H9 (cell line): ENCODE results near the gene AFF1. TPM values are rescaled to one million over a fixed set of nuclear protein-coding genes. Genes with fewer than 3 reads are reported as not detected.

ENCODE experiments used
- DNase-seq: peaks from one replicate; pipeline ENCODE4 v3.0.0-alpha.2; 2017
- H2AFZ ChIP-seq: one replicate; pipeline ENCODE4 v1.6.1; 2013; ENCODE audit warnings: mild to moderate bottlenecking, low read length, control low read depth, moderate library complexity
- H2AK5ac ChIP-seq: 2 replicates; pipeline ENCODE4 v1.6.1; 2013; ENCODE audit warnings: low read length, control low read depth, mixed read lengths; ENCODE audit not compliant: insufficient read length
- H2BK120ac ChIP-seq: one replicate; pipeline ENCODE4 v1.6.1; 2013; ENCODE audit warnings: low read depth, mild to moderate bottlenecking, low read length, control low read depth, inconsistent platforms; ENCODE audit not compliant: poor library complexity, severe bottlenecking
- H2BK12ac ChIP-seq: 2 replicates; pipeline ENCODE4 v1.6.1; 2013; ENCODE audit warnings: low read length, control low read depth, mixed read lengths, low read depth; ENCODE audit not compliant: insufficient read length
- H2BK15ac ChIP-seq: 2 replicates; pipeline ENCODE4 v1.6.1; 2013; ENCODE audit warnings: low read depth, low read length, control low read depth
- H2BK20ac ChIP-seq: one replicate; pipeline ENCODE4 v1.6.1; 2013; ENCODE audit warnings: low read depth, mild to moderate bottlenecking, low read length, control low read depth, inconsistent platforms; ENCODE audit not compliant: poor library complexity, severe bottlenecking
- H2BK5ac ChIP-seq: 2 replicates; pipeline ENCODE4 v1.6.1; 2013; ENCODE audit warnings: low read length, control low read depth, mixed read lengths; ENCODE audit not compliant: insufficient read length
- H3K14ac ChIP-seq: 2 replicates; pipeline ENCODE4 v1.6.1; 2013; ENCODE audit warnings: low read length, control low read depth; ENCODE audit not compliant: insufficient read depth
- H3K18ac ChIP-seq: 2 replicates; pipeline ENCODE4 v1.6.1; 2013; ENCODE audit warnings: low read depth, mild to moderate bottlenecking, mixed read lengths, low read length, control low read depth; ENCODE audit not compliant: insufficient read length
- H3K23ac ChIP-seq: 2 replicates; pipeline ENCODE4 v1.6.1; 2013; ENCODE audit warnings: low read length, control low read depth, mixed read lengths, low read depth; ENCODE audit not compliant: insufficient read length
- H3K23me2 ChIP-seq: 2 replicates; pipeline ENCODE4 v1.6.1; 2013; ENCODE audit warnings: low read depth, mild to moderate bottlenecking, mixed read lengths, low read length, control low read depth; ENCODE audit not compliant: insufficient read length, poor library complexity, severe bottlenecking
- H3K27ac ChIP-seq: 2 replicates; pipeline ENCODE4 v1.5.1; 2013; ENCODE audit warnings: low read length, control low read depth, mixed read lengths, low read depth; ENCODE audit not compliant: insufficient read length
- H3K27me3 ChIP-seq: 2 replicates; pipeline ENCODE4 v1.6.1; 2013; ENCODE audit warnings: low read length, control low read depth, inconsistent platforms; ENCODE audit not compliant: insufficient read depth
- H3K4ac ChIP-seq: 2 replicates; pipeline ENCODE4 v1.6.1; 2013; ENCODE audit warnings: low read depth, mild to moderate bottlenecking, control low read depth, inconsistent platforms, low read length, moderate library complexity
- H3K4me1 ChIP-seq: 2 replicates; pipeline ENCODE4 v1.6.1; 2013; ENCODE audit warnings: low read length, control low read depth, inconsistent platforms; ENCODE audit not compliant: insufficient read depth
- H3K4me2 ChIP-seq: 2 replicates; pipeline ENCODE4 v1.6.1; 2013; ENCODE audit warnings: low read length, control low read depth, mixed read lengths; ENCODE audit not compliant: insufficient read length, insufficient read depth
- H3K56ac ChIP-seq: 2 replicates; pipeline ENCODE4 v1.6.1; 2013; ENCODE audit warnings: low read depth, mild to moderate bottlenecking, mixed read lengths, low read length, control low read depth; ENCODE audit not compliant: insufficient read length
- H3K79me1 ChIP-seq: 2 replicates; pipeline ENCODE4 v1.6.1; 2013; ENCODE audit warnings: low read depth, mild to moderate bottlenecking, moderate library complexity, low read length, control low read depth, inconsistent platforms; ENCODE audit not compliant: insufficient read depth, poor library complexity, severe bottlenecking
- H3K79me2 ChIP-seq: 2 replicates; pipeline ENCODE4 v1.6.1; 2013; ENCODE audit warnings: low read length, control low read depth, inconsistent platforms; ENCODE audit not compliant: insufficient read depth
- H3K9ac ChIP-seq: 2 replicates; pipeline ENCODE4 v1.6.1; 2013; ENCODE audit warnings: low read length, control low read depth, mixed read lengths; ENCODE audit not compliant: insufficient read length; ENCODE audit errors: extremely low read depth
- H3K9me3 ChIP-seq: one replicate; pipeline ENCODE4 v1.6.1; 2013; ENCODE audit warnings: low read depth, low read length, inconsistent platforms; ENCODE audit not compliant: control insufficient read depth
- H3T11ph ChIP-seq: one replicate; pipeline ENCODE4 v1.6.1; 2013; ENCODE audit warnings: mild to moderate bottlenecking, low read length, control low read depth, inconsistent platforms
- H4K20me1 ChIP-seq: one replicate; pipeline ENCODE4 v1.6.1; 2013; ENCODE audit not compliant: control insufficient read depth, insufficient read length, insufficient read depth
- H4K5ac ChIP-seq: 2 replicates; pipeline ENCODE4 v1.6.1; 2013; ENCODE audit warnings: low read depth, mild to moderate bottlenecking, mixed read lengths, low read length, control low read depth; ENCODE audit not compliant: insufficient read length
- H4K8ac ChIP-seq: replicated peaks from 2 replicates; pipeline ENCODE4 v1.6.1; 2013; ENCODE audit warnings: low read length, control low read depth, mixed read lengths, low read depth; ENCODE audit not compliant: insufficient read length
- H4K91ac ChIP-seq: 2 replicates; pipeline ENCODE4 v1.6.1; 2013; ENCODE audit warnings: low read depth, mild to moderate bottlenecking, moderate library complexity, mixed read lengths, low read length, control low read depth; ENCODE audit not compliant: insufficient read length
- H3K27ac Mint-ChIP-seq, 3 experiments: 2 replicates in 2 of 3; 3 replicates in 1 of 3; pipeline ENCODE4 v1.8.0; 2020 to 2021; ENCODE audit warnings: mixed read lengths in 3 of 3, mild to moderate bottlenecking in 1 of 3, moderate library complexity in 1 of 3
- H3K27me3 Mint-ChIP-seq: 2 replicates; pipeline ENCODE4 v1.8.0; 2021; ENCODE audit warnings: low read depth, mild to moderate bottlenecking, moderate library complexity, mixed read lengths
- H3K36me3 Mint-ChIP-seq, 3 experiments: 2 replicates in 2 of 3; 3 replicates in 1 of 3; pipeline ENCODE4 v1.8.0; 2020 to 2021; ENCODE audit warnings: low read depth in 3 of 3, mixed read lengths in 3 of 3; ENCODE audit not compliant: insufficient read depth in 1 of 3
- H3K4me1 Mint-ChIP-seq, 2 experiments: 2 replicates each; pipeline ENCODE4 v1.8.0; 2020; ENCODE audit warnings: mixed read lengths in 2 of 2
- H3K4me3 Mint-ChIP-seq, 2 experiments: 2 replicates in 1 of 2; 3 replicates in 1 of 2; pipeline ENCODE4 v1.8.0; 2020 to 2021; ENCODE audit warnings: mild to moderate bottlenecking in 2 of 2, mixed read lengths in 2 of 2, moderate library complexity in 1 of 2
- H3K9me3 Mint-ChIP-seq, 2 experiments: 2 replicates in 1 of 2; 3 replicates in 1 of 2; pipeline ENCODE4 v1.8.0; 2020; ENCODE audit warnings: mild to moderate bottlenecking in 2 of 2, mixed read lengths in 2 of 2, moderate library complexity in 1 of 2
- CTCF ChIP-seq: fragments of 200-600 bp; sonication (generic); conservative IDR thresholded peaks from 3 replicates; pipeline ENCODE4 v1.8.0; 2021; ENCODE audit warnings: antibody characterized with exemption, mild to moderate bottlenecking
- WGBS: extraction: QIAGEN DNeasy Blood & Tissue Kit; methylation state at CpG from one replicate; pipeline ENCODE4 v1.1.7; 2013; ENCODE audit warnings: missing lambda C conversion rate, low lambda C conversion rate, mixed read lengths; ENCODE audit not compliant: insufficient read length; ENCODE audit errors: extremely low coverage; 5-methylcytosine and 5-hydroxymethylcytosine counted together
- total RNA-seq: library from RNA; stranded (reverse); gene quantifications from 2 replicates; pipeline ENCODE4 v1.2.1, GENCODE V29; 2021

AFF1 gene
- total RNA-seq, 1 experiment from 2014 or later, result 74.5 TPM

- H3K9me3 ChIP-seq, result no peaks in the 10 kb centered on the region
- H3T11ph ChIP-seq, result no peak overlapping the region
- H3K36me3 Mint-ChIP-seq, result peaks cover 0 to 4% (median 0%) of the 10 kb centered on the region in 3 experiments; a peak in 4 of 7 replicates
- H3K56ac ChIP-seq, result no peak overlapping the region
- H3K9me3 Mint-ChIP-seq, result no peaks in the 10 kb centered on the region
- no peak overlapping the region for H3K4me2 ChIP-seq
- H2BK12ac ChIP-seq, result no peak overlapping the region
- H3K27me3 ChIP-seq, result no peaks in the 10 kb centered on the region
- H3K27ac ChIP-seq, result no peak overlapping the region
- no peak overlapping the region for H2BK120ac ChIP-seq
- H4K20me1 ChIP-seq, result no peaks in the 10 kb centered on the region
- H3K4me3 Mint-ChIP-seq, result no peak overlapping the region
- peaks cover 3% of the 10 kb centered on the region for H3K79me1 ChIP-seq
- H3K4me1 Mint-ChIP-seq, result peaks cover 40 to 50% of the 10 kb centered on the region in 2 experiments
- H4K8ac ChIP-seq, result no peak overlapping the region
- no peak overlapping the region for H2AFZ ChIP-seq
- H3K4me1 ChIP-seq, result peaks cover 12% of the 10 kb centered on the region; the same call in 1 of the 2 replicates
- H3K23me2 ChIP-seq, result no peaks in the 10 kb centered on the region
- no peak overlapping the region for H2BK5ac ChIP-seq
- H3K79me2 ChIP-seq, result peaks cover 20% of the 10 kb centered on the region; the same call in 1 of the 2 replicates
- no peak overlapping the region for H4K5ac ChIP-seq
- no peaks in the 10 kb centered on the region for H3K27me3 Mint-ChIP-seq
- H3K23ac ChIP-seq, result no peak overlapping the region
- peak; percentile 45 for DNase-seq
- no peak overlapping the region for H4K91ac ChIP-seq
- H2AK5ac ChIP-seq, result no peak overlapping the region
- H2BK15ac ChIP-seq, result no peak overlapping the region
- H3K4ac ChIP-seq, result no peak overlapping the region
- H3K9ac ChIP-seq, result no peak overlapping the region
- WGBS, result no CpG with 5 or more reads among the region's 3 CpGs
- no peak overlapping the region for H3K18ac ChIP-seq
- no peak overlapping the region; the same call in 1 of the 2 replicates for H3K14ac ChIP-seq
- H2BK20ac ChIP-seq, result no peak overlapping the region
- H3K27ac Mint-ChIP-seq, result peak overlapping the region; percentile 74 to 91 (median 86)
- TF ChIP-seq CTCF, result no peak
Measured at GRCh38 chr4:86972997-86973396, 38.2 kb downstream of the AFF1 start.
